NB4 (cell line): ENCODE data around the gene INPP5A.
"Not testable (repeated sequence)": the region's sequence is repeated elsewhere in the genome, so short reads cannot be mapped to it uniquely, and the experiment has no call there.

Experiments
- DNase-seq: peaks from one replicate; pipeline ENCODE4 v3.0.0; 2010; ENCODE audit warnings: low read depth
- H3K4me3 ChIP-seq: one replicate; pipeline ENCODE4 v1.5.1; 2011; ENCODE audit warnings: mild to moderate bottlenecking, low read depth, low read length, moderate library complexity
- CTCF ChIP-seq: IDR thresholded peaks from one replicate; pipeline ENCODE4 v1.5.1; 2012; ENCODE audit warnings: low read depth, low read length
- MAX ChIP-seq: IDR thresholded peaks from 2 replicates; pipeline ENCODE4 v1.6.1; 2011; ENCODE audit warnings: low read depth, low read length
- MYC ChIP-seq: IDR thresholded peaks from 2 replicates; pipeline ENCODE4 v1.6.1; 2011; ENCODE audit warnings: low read depth, low read length
- POLR2A ChIP-seq: IDR thresholded peaks from 2 replicates; pipeline ENCODE4 v1.6.1; 2011; ENCODE audit warnings: mild to moderate bottlenecking; ENCODE audit not compliant: insufficient read length; ENCODE audit errors: extremely low read depth

Gene INPP5A

GRCh38 chr10:132502544-132503300 is 34.9 kb upstream of the INPP5A start:
- no peak for DNase-seq
- TF ChIP-seq CTCF (no peak), POLR2A (no peak), MYC (no peak), MAX (no peak)
- no peak overlapping the region for H3K4me3 ChIP-seq

GRCh38 chr10:132503581-132504421 is 33.8 kb upstream of the INPP5A start:
- H3K4me3 ChIP-seq, result no peak overlapping the region

GRCh38 chr10:132504501-132505272 is 32.9 kb upstream of the INPP5A start:
- no peak for TF ChIP-seq POLR2A
- no peak for TF ChIP-seq MYC
- TF ChIP-seq MAX, result no peak
- no peak for TF ChIP-seq CTCF
- no peak for DNase-seq
- H3K4me3 ChIP-seq, result no peak overlapping the region

More at GRCh38 chr10:132503581-132504421, 33.8 kb upstream of the INPP5A start:
- no peak for DNase-seq
- no peak for TF ChIP-seq MYC
- TF ChIP-seq MAX, result no peak
- TF ChIP-seq POLR2A, result no peak
- no peak for TF ChIP-seq CTCF

GRCh38 chr10:132505546-132505945 is 32.0 kb upstream of the INPP5A start:
- DNase-seq, H3K4me3 ChIP-seq: not testable (repeated sequence)

- no peak overlapping the region for H3K4me3 ChIP-seq
- no peak for TF ChIP-seq POLR2A
- no peak for TF ChIP-seq MAX
- no peak for TF ChIP-seq MYC
- TF ChIP-seq CTCF, result no peak
- no peak for DNase-seq
Measured at GRCh38 chr10:132506711-132507408, 30.7 kb upstream of the INPP5A start.

GRCh38 chr10:132507409-132507955 is 30.1 kb upstream of the INPP5A start:
- DNase-seq, result no peak
- TF ChIP-seq MYC, result no peak
- TF ChIP-seq POLR2A, result no peak
- TF ChIP-seq MAX, result no peak
- no peak for TF ChIP-seq CTCF

More at GRCh38 chr10:132507409-132507955, 30.1 kb upstream of the INPP5A start:
- no peak overlapping the region for H3K4me3 ChIP-seq
